ENCODE measurements around the gene TEX2.

The TEX2 gene

GRCh38 chr17:64157669-64158180 lies 105.3 kb downstream of the TEX2 start:
- no peak for DNase-seq

- DNase-seq, result no peak
Measured at GRCh38 chr17:64156670-64157069, 106.4 kb downstream of the TEX2 start.

- DNase-seq, result peak; percentile 22
Measured at GRCh38 chr17:64155751-64156544, 107.1 kb downstream of the TEX2 start.

- DNase-seq, result no peak
Measured at GRCh38 chr17:64155129-64155528, 107.9 kb downstream of the TEX2 start.

- DNase-seq, result no peak
Measured at GRCh38 chr17:64154717-64155116, 108.3 kb downstream of the TEX2 start.

- DNase-seq, result no peak
Measured at GRCh38 chr17:64154313-64154695, 108.8 kb downstream of the TEX2 start.

GRCh38 chr17:64153565-64154312 lies 109.3 kb downstream of the TEX2 start:
- DNase-seq, result no peak

- DNase-seq, result no peak
Measured at GRCh38 chr17:64152428-64153125, 110.5 kb downstream of the TEX2 start.

- DNase-seq, result no peak
Measured at GRCh38 chr17:64151016-64151368, 112.1 kb downstream of the TEX2 start.

- DNase-seq, result no peak
Measured at GRCh38 chr17:64150237-64151015, 112.6 kb downstream of the TEX2 start.

GRCh38 chr17:64149196-64149595 lies 113.9 kb downstream of the TEX2 start:
- no peak for DNase-seq

GRCh38 chr17:64148699-64149098 lies 114.4 kb downstream of the TEX2 start:
- DNase-seq, result no peak

- DNase-seq, result no peak
Measured at GRCh38 chr17:64148017-64148631, 114.9 kb downstream of the TEX2 start.

GRCh38 chr17:64147110-64148016 lies 115.7 kb downstream of the TEX2 start:
- DNase-seq, result no peak

- DNase-seq, result no peak
Measured at GRCh38 chr17:64146418-64147109, 116.5 kb downstream of the TEX2 start.

- peak; percentile 96 for DNase-seq
Measured at GRCh38 chr17:64145751-64146417, 117.2 kb downstream of the TEX2 start.

- DNase-seq, result no peak
Measured at GRCh38 chr17:64145375-64145750, 117.7 kb downstream of the TEX2 start.

GRCh38 chr17:64139542-64139941 lies 123.5 kb downstream of the TEX2 start:
- DNase-seq, result no peak

GRCh38 chr17:64138441-64138840 lies 124.6 kb downstream of the TEX2 start:
- no peak for DNase-seq

GRCh38 chr17:64135000-64135399 lies 128.1 kb downstream of the TEX2 start:
- no peak for DNase-seq

Measured in NCI-H2029 (cell line).